HTR-8/SVneo (cell line): ENCODE results near the gene ATCAY.

Experiments used
- DNase-seq: peaks from one replicate; pipeline ENCODE4 v3.0.0; 2011; ENCODE audit warnings: low spot score, mixed read lengths; ENCODE audit not compliant: insufficient read length
- FAIRE-seq: peaks from 2 replicates; lab custom pipeline; 2011; peaks lifted over from hg19 to GRCh38; lab: Jason Lieb, UNC

ATCAY gene

GRCh38 chr19:3880471-3881271, at the start of gene ATCAY:
Gene ATCAY, plus strand, starts transcription at chr19:3880685. Its CDS starts 5,083 bp downstream, at chr19:3885768.
- FAIRE-seq (no peak), DNase-seq (peak; percentile 41)

GRCh38 chr19:3831601-3832000, 48.9 kb upstream of the ATCAY start:
- no peak for DNase-seq
- FAIRE-seq: no peak

- no peak for DNase-seq
- no peak for FAIRE-seq
These were observed 48.5 kb upstream of the ATCAY start for GRCh38 chr19:3832001-3832400.

- DNase-seq: no peak
- no peak for FAIRE-seq
These were observed 46.7 kb upstream of the ATCAY start for GRCh38 chr19:3833578-3834348.

GRCh38 chr19:3834349-3835054, 46.0 kb upstream of the ATCAY start:
- FAIRE-seq: no peak
- no peak for DNase-seq

- DNase-seq (no peak), FAIRE-seq (no peak)
These were observed 45.4 kb upstream of the ATCAY start for GRCh38 chr19:3835055-3835435.

- FAIRE-seq: no peak
These were observed 43.6 kb upstream of the ATCAY start for GRCh38 chr19:3836887-3837286.

GRCh38 chr19:3837332-3837731, 43.2 kb upstream of the ATCAY start:
- peak; percentile 87 for FAIRE-seq
- DNase-seq: no peak

More at GRCh38 chr19:3836887-3837286, 43.6 kb upstream of the ATCAY start:
- DNase-seq: no peak

- no peak for DNase-seq
- peak; percentile 91 for FAIRE-seq
These were observed 42.6 kb upstream of the ATCAY start for GRCh38 chr19:3837922-3838321.

GRCh38 chr19:3838661-3839060, 41.8 kb upstream of the ATCAY start:
- DNase-seq (no peak), FAIRE-seq (no peak)

GRCh38 chr19:3839941-3840340, 40.5 kb upstream of the ATCAY start:
- FAIRE-seq: no peak
- no peak for DNase-seq

GRCh38 chr19:3840804-3841203, 39.7 kb upstream of the ATCAY start:
- DNase-seq (no peak), FAIRE-seq (no peak)

- no peak for DNase-seq
- no peak for FAIRE-seq
These were observed 37.5 kb upstream of the ATCAY start for GRCh38 chr19:3842948-3843347.

- DNase-seq (no peak), FAIRE-seq (no peak)
These were observed 35.9 kb upstream of the ATCAY start for GRCh38 chr19:3844596-3844995.

GRCh38 chr19:3849092-3849491, 31.4 kb upstream of the ATCAY start:
- FAIRE-seq: no peak
- peak; percentile 41 for DNase-seq

- FAIRE-seq (no peak), DNase-seq (no peak)
These were observed 30.7 kb upstream of the ATCAY start for GRCh38 chr19:3849787-3850186.

GRCh38 chr19:3850320-3850972, 30.0 kb upstream of the ATCAY start:
- FAIRE-seq (no peak), DNase-seq (no peak)

- FAIRE-seq (no peak), DNase-seq (no peak)
These were observed 29.0 kb upstream of the ATCAY start for GRCh38 chr19:3851254-3852176.

- FAIRE-seq: no peak
- DNase-seq: no peak
These were observed 28.3 kb upstream of the ATCAY start for GRCh38 chr19:3852177-3852511.
